K562 (cell line): ENCODE measurements around the gene BCL7B. TPM values are rescaled to one million over a fixed set of nuclear protein-coding genes. Genes with fewer than 3 reads are reported as not detected.

Experiments used
- ATAC-seq: fragments of 200-7000 bp; cut with Tn5 transposase; 3 replicates; pipeline ENCODE4 v1.9.1; 2020; ENCODE audit warnings: moderate library complexity
- BruUV-seq: library from RNA; stranded (reverse); fragments of 400-500 nt; replicated peaks from 2 replicates; lab custom pipeline; 2021; lab: Mats Ljungman, UMichigan
- CTCF ChIA-PET: fragments of 300-600 bp; formaldehyde crosslinking; extraction: SDS; loops from one replicate; lab custom pipeline; 2021; ENCODE audit warnings: low intra/inter-chr PET ratio; lab: Yijun Ruan, JAX
- POLR2A ChIA-PET: fragments of 300-600, 350-650 bp; sonication (Branson Sonifier 250); formaldehyde crosslinking; extraction: SDS; loops from one replicate; lab custom pipeline; 2021; ENCODE audit warnings: antibody characterized with exemption, inconsistent platforms; lab: Yijun Ruan, JAX
- DNase-seq, 4 experiments: peaks; one replicate each; pipeline versions ENCODE4 v3.0.0 to v3.0.0-alpha.2; 2011 to 2018; ENCODE audit warnings: low spot score in 3 of 4, mixed read lengths in 3 of 4; ENCODE audit errors: extremely low read depth in 1 of 4
- FAIRE-seq: peaks from 2 replicates; lab custom pipeline; 2011; peaks lifted over from hg19 to GRCh38; lab: Jason Lieb, UNC
- H2AFZ ChIP-seq: 2 replicates; pipeline ENCODE4 v1.6.0; 2011; ENCODE audit warnings: low read depth, low read length, control low read depth, inconsistent platforms
- H3K27ac ChIP-seq: fragments of 200-600 bp; 3 replicates; pipeline ENCODE4 v1.8.0; 2011; ENCODE audit warnings: low read depth, mild to moderate bottlenecking, control low read depth, inconsistent platforms, low read length, moderate library complexity, mixed read lengths; ENCODE audit errors: extremely low read depth
- H3K27me3 ChIP-seq, 2 experiments: fragments of 300-600 bp in 1 of 2; 2 replicates in 1 of 2; 3 replicates in 1 of 2; pipeline versions ENCODE4 v1.6.0 to v1.8.0; 2011; ENCODE audit warnings: inconsistent platforms in 2 of 2, low read length in 2 of 2, mild to moderate bottlenecking in 1 of 2, mixed read lengths in 1 of 2, moderate library complexity in 1 of 2; ENCODE audit not compliant: control insufficient read depth in 2 of 2, insufficient read depth in 2 of 2
- H3K36me3 ChIP-seq: fragments of 300-600 bp; 3 replicates; pipeline ENCODE4 v1.8.0; 2011; ENCODE audit warnings: mild to moderate bottlenecking, low read length, inconsistent platforms; ENCODE audit not compliant: control insufficient read depth, insufficient read depth
- H3K4me1 ChIP-seq, 2 experiments: fragments of 200-600 bp in 1 of 2; replicated peaks in 1 of 2; 2 replicates in 1 of 2; 3 replicates in 1 of 2; pipeline versions ENCODE4 v1.5.1 to v1.8.0; 2011; ENCODE audit warnings: inconsistent platforms in 2 of 2, low read length in 2 of 2, mild to moderate bottlenecking in 1 of 2, mixed read lengths in 1 of 2, moderate library complexity in 1 of 2; ENCODE audit not compliant: control insufficient read depth in 2 of 2, insufficient read depth in 2 of 2
- H3K4me2 ChIP-seq: 2 replicates; pipeline ENCODE4 v1.6.1; 2011; ENCODE audit warnings: low read length, control low read depth, inconsistent platforms, mixed read lengths; ENCODE audit not compliant: insufficient read depth
- H3K4me3 ChIP-seq: fragments of 200-600 bp; sonication (generic), shearing (Covaris generic); 2 replicates; pipeline ENCODE4 v1.5.1; 2016; ENCODE audit warnings: control low read depth, inconsistent platforms
- H3K79me2 ChIP-seq: fragments of 200-600 bp; 3 replicates; pipeline ENCODE4 v1.8.0; 2011; ENCODE audit warnings: low read length, inconsistent platforms; ENCODE audit not compliant: control insufficient read depth, insufficient read depth
- H3K9ac ChIP-seq, 2 experiments: 2 replicates each; pipeline versions ENCODE4 v1.6.0 to v1.6.1; 2011; ENCODE audit warnings: low read depth in 2 of 2, low read length in 2 of 2, control low read depth in 1 of 2, inconsistent platforms in 1 of 2, mild to moderate bottlenecking in 1 of 2, mixed read lengths in 1 of 2; ENCODE audit not compliant: insufficient read depth in 1 of 2
- H3K9me1 ChIP-seq: one replicate; pipeline ENCODE4 v1.6.0; 2011; ENCODE audit warnings: inconsistent platforms, mild to moderate bottlenecking, low read length, moderate library complexity; ENCODE audit not compliant: control insufficient read depth, insufficient read depth
- H3K9me3 ChIP-seq: replicated peaks from 2 replicates; pipeline ENCODE4 v1.5.1; 2011; ENCODE audit warnings: low read depth, low read length, inconsistent platforms; ENCODE audit not compliant: control insufficient read depth, insufficient read depth
- H4K20me1 ChIP-seq: replicated peaks from 2 replicates; pipeline ENCODE4 v1.6.1; 2011; ENCODE audit warnings: low read length, inconsistent platforms, mixed read lengths; ENCODE audit not compliant: control insufficient read depth, insufficient read depth
- KLF16 ChIP-seq: IDR thresholded peaks from 2 replicates; pipeline ENCODE4 v1.6.1; 2016; ENCODE audit warnings: antibody characterized with exemption
- MYNN ChIP-seq, 2 experiments: sonication (generic); formaldehyde crosslinking in 1 of 2; IDR thresholded peaks; 2 replicates each; pipeline versions ENCODE4 v1.5.0 to v1.6.1; 2016 to 2020; ENCODE audit warnings: antibody characterized with exemption in 1 of 2, missing genetic modification reagents in 1 of 2
- PCBP2 ChIP-seq: fragments of 200-400 bp; formaldehyde crosslinking; IDR thresholded peaks from 2 replicates; pipeline ENCODE4 v1.6.1; 2018; ENCODE audit warnings: low read length, low read depth, mild to moderate bottlenecking, moderate library complexity; ENCODE audit not compliant: poor library complexity, severe bottlenecking
- PHB ChIP-seq: fragments of 250-450 bp; sonication (Bioruptor Pico); IDR thresholded peaks from 2 replicates; pipeline ENCODE4 v1.5.0; 2021
- PHF20 ChIP-seq: fragments of 450-650 bp; IDR thresholded peaks from 2 replicates; pipeline ENCODE4 v1.6.1; 2018; ENCODE audit not compliant: partially characterized antibody
- POU5F1 ChIP-seq: fragments of 150-350 bp; IDR thresholded peaks from 2 replicates; pipeline ENCODE4 v1.6.1; 2014; ENCODE audit warnings: borderline replicate concordance, low read length, low read depth, mild to moderate bottlenecking; ENCODE audit not compliant: partially characterized antibody
- SMARCA4 ChIP-seq: fragments of 450-650 bp; IDR thresholded peaks from 2 replicates; pipeline ENCODE4 v1.6.1; 2016
- SRF ChIP-seq, 2 experiments: fragments of 250-450, 450-650 bp in 1 of 2; sonication (Bioruptor Pico) in 1 of 2; sonication (generic) in 1 of 2; formaldehyde crosslinking; IDR thresholded peaks; 2 replicates each; pipeline versions ENCODE4 v1.5.0 to v1.5.1; 2020 to 2022; ENCODE audit warnings: mild to moderate bottlenecking in 1 of 2, missing genetic modification reagents in 1 of 2
- TAF15 ChIP-seq: fragments of 200-400 bp; formaldehyde crosslinking; IDR thresholded peaks from 2 replicates; pipeline ENCODE4 v1.6.1; 2017; ENCODE audit warnings: mild to moderate bottlenecking, low read depth, low read length, moderate library complexity
- XRCC3 ChIP-seq: fragments of 450-650 bp; IDR thresholded peaks from 2 replicates; pipeline ENCODE4 v1.6.1; 2017; ENCODE audit warnings: mild to moderate bottlenecking, moderate library complexity
- ZNF146 ChIP-seq: IDR thresholded peaks from one replicate; pipeline ENCODE4 v1.6.1; 2018; ENCODE audit warnings: missing compliant biosample characterization; ENCODE audit not compliant: unreplicated experiment
- ZNF324 ChIP-seq: fragments of 250-450 bp; sonication (Bioruptor Pico); IDR thresholded peaks from 2 replicates; pipeline ENCODE4 v1.4.0; 2020; ENCODE audit warnings: mild to moderate bottlenecking
- WGBS: fragments of 100-300 bp; shearing (Covaris generic); methylation state at CpG from one replicate; pipeline ENCODE4 v1.1.6; 2016; ENCODE audit warnings: low coverage, mixed read lengths; ENCODE audit not compliant: insufficient coverage; ENCODE audit errors: missing lambda C conversion rate; 5-methylcytosine and 5-hydroxymethylcytosine counted together
- in situ Hi-C: fragments of 300-500 bp; cut with MboI; formaldehyde crosslinking; loops from 4 replicates; pipeline ENCODE4 v1.15.0; 2018; ENCODE audit warnings: inconsistent platforms, mixed read lengths
- intact Hi-C: fragments of 100-400 bp; cut with micrococcal nuclease; formaldehyde crosslinking; loops from 2 replicates; pipeline ENCODE4 v1.14.2; 2022
- polyA plus RNA-seq, 8 experiments: library from polyadenylated mRNA; depleted of rRNA in 4 of 8; stranded (reverse) in 5 of 8; unstranded in 3 of 8; fragments of >200 nt; fragmentation: Nextera tagmentation in 2 of 8; fragmentation: Illumina TruSeq in 1 of 8; extraction: Ambion mirVana in 2 of 8; extraction: Trizol in 1 of 8; gene quantifications; 2 replicates each; pipeline versions ENCODE4 v1.2.1 to v1.2.3, GENCODE V29; 2011 to 2014; ENCODE audit warnings: inconsistent platforms in 1 of 8, missing spikeins in 1 of 8
- total RNA-seq, 7 experiments: library from RNA; depleted of rRNA in 6 of 7; stranded (reverse); fragments of >200 nt in 6 of 7; fragmentation: Illumina TruSeq in 2 of 7; extraction: Trizol in 2 of 7; gene quantifications; 2 replicates each; pipeline versions ENCODE4 v1.2.1 to v1.2.3, GENCODE V29; 2011 to 2021; ENCODE audit warnings: low replicate concordance in 1 of 7
- TF ChIP-seq, protein P1 (sequence below), 2 experiments: IDR thresholded peaks; 2 replicates each; pipeline ENCODE4 v1.6.1; 2012; ENCODE audit warnings: improper control_type of control experiment in 2 of 2, low read depth in 2 of 2, low read length in 2 of 2, borderline replicate concordance in 1 of 2
- TF ChIP-seq, protein P2 (sequence below): fragments of 200-800 bp; sonication (Bioruptor generic); IDR thresholded peaks from 2 replicates; pipeline ENCODE4 v1.6.1; 2017; ENCODE audit warnings: missing genetic modification characterization, missing compliant biosample characterization

BCL7B gene
- total and polyA plus RNA-seq, 9 of the 15 experiments (the other 6 are each of a cell fraction or from before 2014, with no cell fraction given): 10.0 to 73.2 (median 32.9) TPM

DNA sequence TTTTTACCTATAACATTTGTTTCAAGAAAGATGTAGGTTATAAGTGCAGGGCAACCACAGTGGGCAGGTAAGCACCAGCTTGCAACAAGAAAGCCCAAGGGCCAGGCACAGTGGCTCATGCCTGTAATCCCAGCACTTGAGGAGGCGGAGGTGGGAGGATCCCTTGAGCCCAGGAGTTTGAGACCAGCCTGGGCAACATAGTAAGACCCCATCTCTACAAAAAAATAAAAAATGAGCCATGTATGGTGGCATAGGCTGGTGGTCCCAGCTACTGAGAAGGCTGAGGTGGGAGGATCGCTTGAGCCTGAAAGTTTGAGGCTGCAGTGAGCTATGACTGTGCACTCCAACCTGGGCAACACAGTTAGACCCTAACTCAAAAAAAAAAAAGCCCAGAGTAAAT lies 12.8 kb downstream of the BCL7B start:
- ChIA-PET POLR2A (interaction anchor here (1.0 to 1.4 kb wide), 2 partner anchors 17 to 713 kb away, joined by 3 to 4 read pairs; no protein-coding TSS in a partner anchor), CTCF (no interaction called here)
- Histone ChIP-seq H3K9ac (no peak overlapping the region), H3K27ac (no peak overlapping the region), H3K4me2 (no peak overlapping the region), H3K4me1 (peaks cover 0 to 4% of the 10 kb centered on the region in 2 experiments; a peak in 2 of 5 replicates), H4K20me1 (peaks cover 3% of the 10 kb centered on the region; the same call in 1 of the 2 replicates), H3K79me2 (peaks cover 51% of the 10 kb centered on the region), H3K36me3 (peaks cover 76% of the 10 kb centered on the region; the same call in 2 of the 3 replicates), H2AFZ (no peak overlapping the region), H3K4me3 (no peak overlapping the region), H3K9me3 (no peaks in the 10 kb centered on the region), H3K9me1 (no peaks in the 10 kb centered on the region), H3K27me3 (no peaks in the 10 kb centered on the region)
- TF ChIP-seq ZNF146 (CRISPR knock-in tag) (no peak), SMARCA4 (no peak), KLF16 (no peak), PCBP2 (no peak), ZNF324 (CRISPR knock-in tag) (no peak), PHB (CRISPR knock-in tag) (no peak), POU5F1 (no peak), XRCC3 (no peak), PHF20 (no peak), MYNN (IDR thresholded peaks at IDR 0.05) (no peak), MYNN (CRISPR knock-in tag; IDR thresholded peaks at IDR 0.05) (no peak), SRF (CRISPR knock-in tag; IDR thresholded peaks at IDR 0.05) (no peak), TAF15 (no peak)
- TF ChIP-seq, protein P1, sequence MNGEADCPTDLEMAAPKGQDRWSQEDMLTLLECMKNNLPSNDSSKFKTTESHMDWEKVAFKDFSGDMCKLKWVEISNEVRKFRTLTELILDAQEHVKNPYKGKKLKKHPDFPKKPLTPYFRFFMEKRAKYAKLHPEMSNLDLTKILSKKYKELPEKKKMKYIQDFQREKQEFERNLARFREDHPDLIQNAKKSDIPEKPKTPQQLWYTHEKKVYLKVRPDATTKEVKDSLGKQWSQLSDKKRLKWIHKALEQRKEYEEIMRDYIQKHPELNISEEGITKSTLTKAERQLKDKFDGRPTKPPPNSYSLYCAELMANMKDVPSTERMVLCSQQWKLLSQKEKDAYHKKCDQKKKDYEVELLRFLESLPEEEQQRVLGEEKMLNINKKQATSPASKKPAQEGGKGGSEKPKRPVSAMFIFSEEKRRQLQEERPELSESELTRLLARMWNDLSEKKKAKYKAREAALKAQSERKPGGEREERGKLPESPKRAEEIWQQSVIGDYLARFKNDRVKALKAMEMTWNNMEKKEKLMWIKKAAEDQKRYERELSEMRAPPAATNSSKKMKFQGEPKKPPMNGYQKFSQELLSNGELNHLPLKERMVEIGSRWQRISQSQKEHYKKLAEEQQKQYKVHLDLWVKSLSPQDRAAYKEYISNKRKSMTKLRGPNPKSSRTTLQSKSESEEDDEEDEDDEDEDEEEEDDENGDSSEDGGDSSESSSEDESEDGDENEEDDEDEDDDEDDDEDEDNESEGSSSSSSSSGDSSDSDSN (IDR thresholded peaks at IDR 0.05; ENCODE audit: borderline replicate concordance in 1 of 2, low read depth in 2 of 2, low read length in 2 of 2): no peak
- TF ChIP-seq, protein P2, sequence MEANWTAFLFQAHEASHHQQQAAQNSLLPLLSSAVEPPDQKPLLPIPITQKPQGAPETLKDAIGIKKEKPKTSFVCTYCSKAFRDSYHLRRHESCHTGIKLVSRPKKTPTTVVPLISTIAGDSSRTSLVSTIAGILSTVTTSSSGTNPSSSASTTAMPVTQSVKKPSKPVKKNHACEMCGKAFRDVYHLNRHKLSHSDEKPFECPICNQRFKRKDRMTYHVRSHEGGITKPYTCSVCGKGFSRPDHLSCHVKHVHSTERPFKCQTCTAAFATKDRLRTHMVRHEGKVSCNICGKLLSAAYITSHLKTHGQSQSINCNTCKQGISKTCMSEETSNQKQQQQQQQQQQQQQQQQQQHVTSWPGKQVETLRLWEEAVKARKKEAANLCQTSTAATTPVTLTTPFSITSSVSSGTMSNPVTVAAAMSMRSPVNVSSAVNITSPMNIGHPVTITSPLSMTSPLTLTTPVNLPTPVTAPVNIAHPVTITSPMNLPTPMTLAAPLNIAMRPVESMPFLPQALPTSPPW (CRISPR knock-in tag): no peak
- DNase-seq (no peak), ATAC-seq (no peak), FAIRE-seq (no peak)
- WGBS: 90% methylated on average over 2 of the region's 2 CpGs
- in situ Hi-C loops: no loop called here
- BruUV-seq: no TSS peak
- intact Hi-C loops: no loop called here
